ENCODE measurements around the gene PTPRG. TPM values are rescaled to one million over a fixed set of nuclear protein-coding genes. Genes with fewer than 3 reads are reported as not detected.

Gene PTPRG
- total and polyA plus RNA-seq, 10 of the 15 experiments (the other 5 are each of a cell fraction or from before 2014, with no cell fraction given), result 0.29 to 20.7 (median 1.4) TPM

- in situ Hi-C loops (cut with MboI) (no loop called here), intact Hi-C loops (cut with micrococcal nuclease; ENCODE audit: unreplicated experiment) (no loop called here)
- ChIA-PET RAD21 (ENCODE audit: unreplicated experiment) (interaction anchor here (1.1 to 1.8 kb wide), 6 partner anchors 12 to 282 kb away, joined by 3 to 8 read pairs (median 3); no protein-coding TSS in a partner anchor), SMC1A (ENCODE audit: uncharacterized antibody, unreplicated experiment) (interaction anchor here (1.0 to 2.0 kb wide), 12 partner anchors 8 to 282 kb away, joined by 3 to 10 read pairs (median 4); no protein-coding TSS in a partner anchor), POLR2A (interaction anchor here (0.9 kb wide), 1 partner anchor 55 kb away, joined by 3 read pairs; no protein-coding TSS in a partner anchor), CTCF (interaction anchor here (1.2 to 2.1 kb wide), 3 partner anchors 8 to 12 kb away, joined by 4 to 10 read pairs (median 7); no protein-coding TSS in a partner anchor)
- H3K9me3 ChIP-seq (replicated peaks; ENCODE audit: control insufficient read depth, insufficient read depth, low read length), result no peaks in the 10 kb centered on the region
- no peak overlapping the region for H3K4me3 ChIP-seq
- BruUV-seq (replicated peaks), result no TSS peak
- H3K4me1 ChIP-seq (ENCODE audit: control insufficient read depth, insufficient read depth, low read length), result no peaks in the 10 kb centered on the region
- H3K9ac ChIP-seq (ENCODE audit: control insufficient read depth, insufficient read depth, low read length), result no peak overlapping the region
- H3K79me2 ChIP-seq (ENCODE audit: control insufficient read depth, insufficient read depth, low read length), result no peaks in the 10 kb centered on the region
- no peaks in the 10 kb centered on the region for H3K36me3 ChIP-seq (ENCODE audit: control insufficient read depth in 2 of 2, insufficient read depth in 2 of 2, low read length in 1 of 2)
- H2AFZ ChIP-seq (ENCODE audit: control insufficient read depth, low read depth, low read length), result no peak overlapping the region
- 2% methylated on average over 2 of the region's 2 CpGs for WGBS (ENCODE audit: insufficient coverage, insufficient replicate concordance, low lambda C conversion rate, missing lambda C conversion rate)
- no peak for DNase-seq (ENCODE audit: low read depth, low spot score)
- no peak for ATAC-seq
- TF ChIP-seq NRF1 (conservative IDR thresholded peaks at IDR 0.05; ENCODE audit: low read depth, low read length) (no peak), NFYA (IDR thresholded peaks at IDR 0.05; ENCODE audit: borderline replicate concordance, low read depth, low read length) (no peak), SUZ12 (IDR thresholded peaks at IDR 0.05; ENCODE audit: unreplicated experiment) (no peak), MEF2A (IDR thresholded peaks at IDR 0.05; ENCODE audit: insufficient read depth, low read depth, low read length) (no peak), HCFC1 (IDR thresholded peaks at IDR 0.05; ENCODE audit: low read length) (no peak), IRF3 (IDR thresholded peaks at IDR 0.05) (no peak), ZNF24 (IDR thresholded peaks at IDR 0.05) (no peak), KDM1A (IDR thresholded peaks at IDR 0.05; ENCODE audit: borderline replicate concordance) (no peak), HSF1 (IDR thresholded peaks at IDR 0.05; ENCODE audit: low read depth, low read length) (no peak)
- no peak overlapping the region for H3K27ac ChIP-seq (ENCODE audit: control insufficient read depth, insufficient read depth)
- no peaks in the 10 kb centered on the region; a peak in 1 of 4 replicates for H3K27me3 ChIP-seq (replicated peaks in 1 of 2; ENCODE audit: control insufficient read depth in 2 of 2, insufficient read depth in 2 of 2, low read length in 1 of 2)
- H3K4me2 ChIP-seq (ENCODE audit: control insufficient read depth, insufficient read depth), result no peak overlapping the region
- no peak for FAIRE-seq
- no peaks in the 10 kb centered on the region for H4K20me1 ChIP-seq (ENCODE audit: control insufficient read depth, insufficient read depth)
These were observed 285.1 kb downstream of the PTPRG start for GRCh38 chr3:61846488-61846887.
